CD4-positive, alpha-beta T cell treated with Interleukin-15 for 4 hours (primary cell): ENCODE results near the gene GRK2.

ENCODE experiments used
- DNase-seq: peaks from one replicate; pipeline ENCODE4 v3.0.0-alpha.2; 2020; ENCODE audit warnings: low spot score

GRK2 gene

GRCh38 chr11:67271205-67271540 is 4.9 kb downstream of the GRK2 start:
- DNase-seq, result no peak

- DNase-seq, result peak; percentile 73
Measured at GRCh38 chr11:67271541-67272284, 5.4 kb downstream of the GRK2 start.

- no peak for DNase-seq
Measured at GRCh38 chr11:67272327-67273259, 6.3 kb downstream of the GRK2 start.

- DNase-seq, result no peak
Measured at GRCh38 chr11:67273260-67273990, 7.2 kb downstream of the GRK2 start.

GRCh38 chr11:67274768-67275605 is 8.7 kb downstream of the GRK2 start:
- no peak for DNase-seq

- DNase-seq, result no peak
Measured at GRCh38 chr11:67275606-67276409, 9.5 kb downstream of the GRK2 start.

GRCh38 chr11:67276781-67277230 is 10.5 kb downstream of the GRK2 start:
- DNase-seq, result no peak

- peak; percentile 92 for DNase-seq
Measured at GRCh38 chr11:67277231-67277961, 11.1 kb downstream of the GRK2 start.

GRCh38 chr11:67278135-67278938 is 12.1 kb downstream of the GRK2 start:
- DNase-seq, result no peak

GRCh38 chr11:67278939-67279588 is 12.8 kb downstream of the GRK2 start:
- DNase-seq, result no peak

GRCh38 chr11:67279589-67280340 is 13.5 kb downstream of the GRK2 start:
- no peak for DNase-seq

GRCh38 chr11:67280341-67280787 is 14.1 kb downstream of the GRK2 start:
- DNase-seq, result no peak

GRCh38 chr11:67280788-67281551 is 14.7 kb downstream of the GRK2 start:
- DNase-seq, result no peak

GRCh38 chr11:67281552-67282150 is 15.4 kb downstream of the GRK2 start:
- DNase-seq, result no peak

- DNase-seq, result no peak
Measured at GRCh38 chr11:67282155-67282875, 16.0 kb downstream of the GRK2 start.

- DNase-seq, result no peak
Measured at GRCh38 chr11:67282876-67283371, 16.7 kb downstream of the GRK2 start.
